ENCODE data around the gene RPL14.

RPL14 gene

DNA sequence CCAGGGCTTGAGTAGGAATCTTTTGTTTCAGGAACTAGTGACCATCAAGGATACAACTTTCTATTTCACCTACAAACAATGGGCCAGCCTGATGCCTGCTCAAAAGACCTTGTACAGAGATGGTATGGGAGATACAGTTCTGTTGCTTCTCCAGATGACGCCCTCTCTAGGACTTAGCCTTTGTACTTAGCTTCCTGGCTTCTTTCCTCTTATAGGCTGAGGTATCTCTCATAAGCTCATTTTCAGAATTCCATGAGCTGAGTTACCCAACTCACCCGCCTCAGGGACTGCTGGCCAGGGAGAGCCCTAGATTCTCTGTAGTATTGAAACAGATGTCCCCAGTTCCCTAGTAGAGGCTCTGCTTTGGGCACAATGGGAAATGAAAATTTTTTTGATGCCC lies 40.1 kb downstream of the RPL14 start:
- Histone ChIP-seq H3K79me1 (ENCODE audit: low read length) (no peaks in the 10 kb centered on the region), H3K27me3 (ENCODE audit: insufficient read depth, low read length, poor library complexity) (no peaks in the 10 kb centered on the region), H3K18ac (ENCODE audit: low read length) (no peak overlapping the region), H4K8ac (ENCODE audit: low read depth, low read length) (no peak overlapping the region), H3K9ac (ENCODE audit: low read length) (no peak overlapping the region), H3K4me3 (ENCODE audit: low read length) (no peak overlapping the region), H3K4ac (ENCODE audit: low read depth, low read length) (no peak overlapping the region), H2BK120ac (ENCODE audit: low read depth, low read length) (no peak overlapping the region), H3K4me1 (ENCODE audit: control insufficient read depth, low read depth, low read length) (no peaks in the 10 kb centered on the region), H3K36me3 (ENCODE audit: control insufficient read depth, insufficient read depth, low read length) (no peaks in the 10 kb centered on the region), H2BK15ac (replicated peaks; ENCODE audit: low read depth) (no peak overlapping the region), H2AK5ac (ENCODE audit: low read length) (no peak overlapping the region), H2BK5ac (ENCODE audit: low read length) (no peak overlapping the region), H3K27ac (ENCODE audit: low read depth, low read length) (no peak overlapping the region), H3K4me2 (ENCODE audit: low read length) (no peak overlapping the region), H3K56ac (ENCODE audit: low read length) (no peak overlapping the region), H4K5ac (ENCODE audit: low read length) (no peak overlapping the region), H3K23ac (ENCODE audit: low read length) (no peak overlapping the region), H3K79me2 (ENCODE audit: control insufficient read depth, insufficient read depth, low read length) (no peaks in the 10 kb centered on the region)
- no peak for DNase-seq
- WGBS (ENCODE audit: extremely low coverage, insufficient coverage, low lambda C conversion rate), result no CpG with 5 or more reads among the region's 2 CpGs

DNA sequence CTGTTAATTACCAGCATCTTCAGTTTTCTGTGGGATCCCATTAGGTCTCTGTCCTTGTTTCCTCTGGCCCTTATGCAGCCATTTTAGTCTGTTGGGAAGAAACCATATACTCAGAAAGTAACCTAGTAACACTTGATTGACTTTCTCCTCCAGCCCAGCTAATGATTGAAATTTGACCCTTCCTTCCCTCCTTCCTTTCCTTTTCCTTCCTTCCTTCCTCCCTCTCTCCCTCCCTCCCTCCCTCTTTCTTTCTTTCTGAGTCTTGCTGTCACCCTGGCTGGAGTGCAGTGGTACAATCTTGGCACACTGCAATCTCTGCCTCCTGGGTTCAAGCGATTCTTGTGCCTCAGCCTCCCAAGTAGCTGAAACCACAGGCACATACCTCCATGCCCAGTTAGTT lies 42.8 kb downstream of the RPL14 start:
- Histone ChIP-seq H3K36me3 (ENCODE audit: control insufficient read depth, insufficient read depth, low read length) (no peaks in the 10 kb centered on the region), H3K4ac (ENCODE audit: low read depth, low read length) (no peak overlapping the region), H3K27me3 (ENCODE audit: insufficient read depth, low read length, poor library complexity) (no peaks in the 10 kb centered on the region), H3K79me2 (ENCODE audit: control insufficient read depth, insufficient read depth, low read length) (no peaks in the 10 kb centered on the region), H4K5ac (ENCODE audit: low read length) (no peak overlapping the region), H3K4me2 (ENCODE audit: low read length) (no peak overlapping the region), H4K8ac (ENCODE audit: low read depth, low read length) (no peak overlapping the region), H2BK5ac (ENCODE audit: low read length) (no peak overlapping the region), H3K56ac (ENCODE audit: low read length) (no peak overlapping the region), H3K9ac (ENCODE audit: low read length) (no peak overlapping the region), H3K23ac (ENCODE audit: low read length) (no peak overlapping the region), H3K4me3 (ENCODE audit: low read length) (no peak overlapping the region), H2BK120ac (ENCODE audit: low read depth, low read length) (no peak overlapping the region), H3K4me1 (ENCODE audit: control insufficient read depth, low read depth, low read length) (no peaks in the 10 kb centered on the region), H3K79me1 (ENCODE audit: low read length) (no peaks in the 10 kb centered on the region), H2BK15ac (replicated peaks; ENCODE audit: low read depth) (no peak overlapping the region), H3K18ac (ENCODE audit: low read length) (no peak overlapping the region), H3K27ac (ENCODE audit: low read depth, low read length) (no peak overlapping the region), H2AK5ac (ENCODE audit: low read length) (no peak overlapping the region)
- DNase-seq, result no peak
- no CpG with 5 or more reads among the region's 1 CpG for WGBS (ENCODE audit: extremely low coverage, insufficient coverage, low lambda C conversion rate)

DNA sequence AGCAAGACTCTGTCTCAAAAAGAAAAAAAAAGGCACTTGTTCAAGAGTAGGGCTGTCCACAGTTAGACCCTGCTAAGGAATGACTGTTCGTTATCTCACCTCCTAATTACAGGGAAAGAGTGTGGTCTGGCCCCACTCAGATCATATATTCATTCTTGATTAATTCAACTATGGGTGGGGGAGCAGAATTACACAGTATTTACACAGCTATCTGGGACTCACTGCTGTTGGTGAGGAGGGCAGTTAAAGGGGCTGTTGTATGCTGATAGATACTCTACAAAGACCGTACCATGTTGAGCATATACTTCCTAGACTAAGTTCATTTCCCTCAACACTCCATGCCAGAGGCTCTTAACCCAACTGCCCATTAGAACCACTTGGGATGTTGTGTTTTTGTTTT lies 44.9 kb downstream of the RPL14 start:
- DNase-seq, result no peak
- no peak overlapping the region for H3K4me3 ChIP-seq (ENCODE audit: low read length)

DNA sequence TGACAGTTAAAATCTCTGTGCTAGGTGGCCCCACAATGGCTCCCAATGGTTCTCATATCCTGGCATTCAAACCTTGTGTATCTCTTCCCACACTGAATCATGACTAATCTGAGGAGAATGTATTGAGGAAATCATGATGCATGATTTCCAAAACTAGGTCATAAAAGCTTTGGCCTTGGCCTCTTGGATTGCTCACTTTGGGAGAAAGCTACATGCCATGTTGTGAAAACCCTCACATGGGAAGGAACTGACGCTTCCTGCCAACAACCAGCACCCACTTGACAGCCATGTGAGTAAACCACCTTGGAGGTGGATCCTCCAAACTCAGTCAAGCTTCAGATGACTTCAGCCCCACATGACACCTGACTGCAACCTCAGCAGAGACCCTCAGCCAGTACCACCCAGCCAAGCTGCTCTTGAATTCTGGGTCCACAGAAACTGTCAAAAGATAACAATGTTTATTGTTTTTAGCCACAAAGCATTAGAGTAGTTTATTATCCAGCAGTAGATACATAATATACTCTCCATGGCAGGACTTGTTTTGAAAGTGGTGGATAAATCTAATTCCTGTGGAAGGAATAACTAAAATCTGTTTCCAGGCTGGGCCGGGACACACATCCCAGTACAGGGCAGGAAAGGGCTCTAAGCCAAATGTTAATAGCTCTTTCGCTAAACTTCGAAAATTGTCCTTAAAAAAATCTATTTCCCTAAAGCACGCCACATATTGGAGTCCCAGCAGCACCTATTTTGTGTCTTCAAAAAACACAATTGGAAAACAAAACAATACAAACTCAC lies 47.7 kb downstream of the RPL14 start:
- Histone ChIP-seq H3K4me3 (ENCODE audit: low read length) (no peak overlapping the region), H3K4ac (ENCODE audit: low read depth, low read length) (no peak overlapping the region), H3K36me3 (ENCODE audit: control insufficient read depth, insufficient read depth, low read length) (no peaks in the 10 kb centered on the region), H3K23ac (ENCODE audit: low read length) (no peak overlapping the region), H3K18ac (ENCODE audit: low read length) (no peak overlapping the region), H3K79me2 (ENCODE audit: control insufficient read depth, insufficient read depth, low read length) (no peaks in the 10 kb centered on the region), H4K5ac (ENCODE audit: low read length) (no peak overlapping the region), H3K4me2 (ENCODE audit: low read length) (no peak overlapping the region), H2BK5ac (ENCODE audit: low read length) (no peak overlapping the region), H3K9ac (ENCODE audit: low read length) (no peak overlapping the region), H2AK5ac (ENCODE audit: low read length) (no peak overlapping the region), H3K79me1 (ENCODE audit: low read length) (no peaks in the 10 kb centered on the region), H3K56ac (ENCODE audit: low read length) (no peak overlapping the region), H3K27me3 (ENCODE audit: insufficient read depth, low read length, poor library complexity) (no peaks in the 10 kb centered on the region), H3K4me1 (ENCODE audit: control insufficient read depth, low read depth, low read length) (no peaks in the 10 kb centered on the region), H3K27ac (ENCODE audit: low read depth, low read length) (no peak overlapping the region), H2BK15ac (replicated peaks; ENCODE audit: low read depth) (no peak overlapping the region), H4K8ac (ENCODE audit: low read depth, low read length) (no peak overlapping the region), H2BK120ac (ENCODE audit: low read depth, low read length) (no peak overlapping the region)
- no CpG with 5 or more reads among the region's 5 CpGs for WGBS (ENCODE audit: extremely low coverage, insufficient coverage, low lambda C conversion rate)
- DNase-seq, result peak; percentile 40

More for the DNA sequence above, 44.9 kb downstream of the RPL14 start:
- no peak overlapping the region for H3K27ac ChIP-seq (ENCODE audit: low read depth, low read length)
- H4K8ac ChIP-seq (ENCODE audit: low read depth, low read length), result no peak overlapping the region
- no peaks in the 10 kb centered on the region for H3K27me3 ChIP-seq (ENCODE audit: insufficient read depth, low read length, poor library complexity)
- H2BK15ac ChIP-seq (replicated peaks; ENCODE audit: low read depth), result no peak overlapping the region
- H4K5ac ChIP-seq (ENCODE audit: low read length), result no peak overlapping the region
- H3K4me2 ChIP-seq (ENCODE audit: low read length), result no peak overlapping the region
- H3K4ac ChIP-seq (ENCODE audit: low read depth, low read length), result no peak overlapping the region
- no peak overlapping the region for H2AK5ac ChIP-seq (ENCODE audit: low read length)
- no peak overlapping the region for H3K18ac ChIP-seq (ENCODE audit: low read length)
- no peaks in the 10 kb centered on the region for H3K79me2 ChIP-seq (ENCODE audit: control insufficient read depth, insufficient read depth, low read length)
- no peak overlapping the region for H2BK120ac ChIP-seq (ENCODE audit: low read depth, low read length)
- H3K9ac ChIP-seq (ENCODE audit: low read length), result no peak overlapping the region
- no peaks in the 10 kb centered on the region for H3K4me1 ChIP-seq (ENCODE audit: control insufficient read depth, low read depth, low read length)
- H3K79me1 ChIP-seq (ENCODE audit: low read length), result no peaks in the 10 kb centered on the region
- WGBS (ENCODE audit: extremely low coverage, insufficient coverage, low lambda C conversion rate), result no CpG with 5 or more reads among the region's 2 CpGs
- no peaks in the 10 kb centered on the region for H3K36me3 ChIP-seq (ENCODE audit: control insufficient read depth, insufficient read depth, low read length)
- H3K23ac ChIP-seq (ENCODE audit: low read length), result no peak overlapping the region
- no peak overlapping the region for H3K56ac ChIP-seq (ENCODE audit: low read length)
- H2BK5ac ChIP-seq (ENCODE audit: low read length), result no peak overlapping the region

DNA sequence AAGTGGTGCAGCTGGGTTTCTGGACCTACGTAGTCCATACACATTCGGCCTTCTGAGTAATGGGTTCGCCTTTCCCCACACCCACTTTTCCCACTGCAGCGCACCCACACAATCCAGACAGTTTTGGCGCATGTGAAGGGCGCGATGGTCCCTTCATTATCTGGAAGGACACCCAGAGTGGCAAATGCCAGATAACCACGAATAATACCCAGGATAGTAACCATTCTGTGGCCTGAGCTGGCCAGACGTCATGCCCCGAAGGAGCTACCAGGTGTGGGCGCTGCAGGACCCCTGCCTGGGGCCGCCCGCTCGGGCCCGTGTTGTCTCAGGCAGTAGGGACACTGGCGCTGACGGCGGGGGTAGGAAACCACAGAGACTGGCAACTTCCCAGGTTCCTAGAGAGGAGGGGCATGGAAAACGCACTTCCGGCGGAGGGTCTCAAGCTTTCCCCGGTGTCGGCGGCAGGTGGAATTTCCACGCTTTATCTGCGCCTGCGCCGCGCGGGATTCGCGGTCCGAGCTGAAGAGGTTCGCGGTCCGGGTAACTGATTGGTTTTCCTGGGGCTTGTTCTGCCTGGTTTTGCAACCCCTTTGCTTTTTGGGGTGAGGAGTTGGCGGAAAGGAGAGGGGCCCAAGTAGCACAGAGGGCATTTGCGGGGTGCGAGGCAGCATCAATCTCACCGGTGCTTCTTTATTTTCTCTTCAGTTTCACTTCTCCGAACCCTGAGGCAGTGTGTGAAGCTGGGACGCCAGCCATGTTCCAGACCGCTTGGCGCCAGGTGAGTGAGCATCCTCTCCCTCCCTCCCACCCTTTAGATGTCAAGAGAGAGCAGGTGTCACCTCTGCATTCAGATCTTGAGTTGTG lies 48.7 kb downstream of the RPL14 start, which contains the start of gene ZNF620:
TSS of gene ZNF620 (plus strand) at position 441 of the 864 bp plus-strand sequence. CDS start at position 755, 314 bp downstream.
- H4K8ac ChIP-seq (ENCODE audit: low read depth, low read length), result no peak within 1 kb of the TSS
- H3K27ac ChIP-seq (ENCODE audit: low read depth, low read length), result peak within 1 kb of the TSS; percentile 45
- no peaks in the 10 kb centered on the region for H3K79me2 ChIP-seq (ENCODE audit: control insufficient read depth, insufficient read depth, low read length)
- H3K36me3 ChIP-seq (ENCODE audit: control insufficient read depth, insufficient read depth, low read length), result no peaks in the 10 kb centered on the region
- H2AK5ac ChIP-seq (ENCODE audit: low read length), result no peak within 1 kb of the TSS
- no peak within 1 kb of the TSS for H2BK15ac ChIP-seq (replicated peaks; ENCODE audit: low read depth)
- H4K5ac ChIP-seq (ENCODE audit: low read length), result peak within 1 kb of the TSS; percentile 65
- no peaks in the 10 kb centered on the region for H3K79me1 ChIP-seq (ENCODE audit: low read length)
- peak within 1 kb of the TSS; percentile 90 for H3K56ac ChIP-seq (ENCODE audit: low read length)
- WGBS (ENCODE audit: extremely low coverage, insufficient coverage, low lambda C conversion rate), result no CpG with 5 or more reads among the region's 44 CpGs
- H3K4ac ChIP-seq (ENCODE audit: low read depth, low read length), result peak within 1 kb of the TSS; percentile 60
- no peak within 1 kb of the TSS for H3K23ac ChIP-seq (ENCODE audit: low read length)
- peak; percentile 95 for DNase-seq
- H3K27me3 ChIP-seq (ENCODE audit: insufficient read depth, low read length, poor library complexity), result no peaks in the 10 kb centered on the region
- H3K4me2 ChIP-seq (ENCODE audit: low read length), result peak within 1 kb of the TSS; percentile 86
- peak within 1 kb of the TSS; percentile 72 for H3K18ac ChIP-seq (ENCODE audit: low read length)
- H3K4me1 ChIP-seq (ENCODE audit: control insufficient read depth, low read depth, low read length), result no peaks in the 10 kb centered on the region
- H3K9ac ChIP-seq (ENCODE audit: low read length), result peak within 1 kb of the TSS; percentile 81
- no peak within 1 kb of the TSS for H2BK5ac ChIP-seq (ENCODE audit: low read length)
- H2BK120ac ChIP-seq (ENCODE audit: low read depth, low read length), result no peak within 1 kb of the TSS
- peak within 1 kb of the TSS; percentile 93 for H3K4me3 ChIP-seq (ENCODE audit: low read length)

All from mesendoderm (in vitro differentiated cells).